Psoas muscle (tissue), 8 donors: ENCODE results near the gene GNAQ. TPM values are rescaled to one million over a fixed set of nuclear protein-coding genes. Genes with fewer than 3 reads are reported as not detected.

Source experiments
- ATAC-seq, 4 donors: fragments of 200-7000 bp; cut with Tn5 transposase; one replicate each; pipeline ENCODE4 v1.9.1; 2020; ENCODE audit warnings: moderate library complexity in 3 of 4, mild to moderate bottlenecking in 2 of 4
- DNase-seq, 2 donors: peaks; one replicate each; pipeline ENCODE4 v3.0.0-alpha.2; 2020
- H3K27ac ChIP-seq: fragments of 200-600 bp; one replicate; pipeline ENCODE4 v1.8.0; 2022
- H3K27me3 ChIP-seq, 3 donors: fragments of 200-600 bp in 1 of 3; one replicate each; pipeline versions ENCODE4 v1.6.1 to v1.8.0; 2013 to 2022; ENCODE audit warnings: low read length in 2 of 3, mild to moderate bottlenecking in 2 of 3, moderate library complexity in 1 of 3; ENCODE audit not compliant: insufficient read depth in 3 of 3
- H3K36me3 ChIP-seq, 2 donors: fragments of 200-600 bp in 1 of 2; one replicate each; pipeline versions ENCODE4 v1.6.1 to v1.8.0; 2013 to 2022; ENCODE audit warnings: low read depth in 1 of 2, mild to moderate bottlenecking in 1 of 2, moderate library complexity in 1 of 2; ENCODE audit not compliant: insufficient read depth in 1 of 2
- H3K4me1 ChIP-seq: fragments of 200-600 bp; one replicate; pipeline ENCODE4 v1.8.0; 2022
- H3K4me3 ChIP-seq: fragments of 200-600 bp; one replicate; pipeline ENCODE4 v1.8.0; 2022; ENCODE audit warnings: mild to moderate bottlenecking
- H3K9me3 ChIP-seq: fragments of 200-600 bp; one replicate; pipeline ENCODE4 v1.8.0; 2022
- CTCF ChIP-seq: fragments of 200-600 bp; IDR thresholded peaks from one replicate; pipeline ENCODE4 v1.8.0; 2022; ENCODE audit warnings: antibody characterized with exemption
- WGBS, 3 donors: extraction: QIAGEN DNeasy Blood & Tissue Kit; methylation state at CpG; one replicate each; pipeline versions ENCODE4 v1.1.6 to v1.1.7; 2013; 5-methylcytosine and 5-hydroxymethylcytosine counted together
- intact Hi-C, 2 donors: fragments of 100-400 bp; cut with DNase I; formaldehyde crosslinking; loops; one replicate each; pipeline versions ENCODE4 v1.11.0 to v1.14.2; 2022
- polyA plus RNA-seq, 3 donors: library from polyadenylated mRNA; stranded (reverse); fragments of 200-250 nt; gene quantifications; one replicate each; pipeline ENCODE4 v1.2.3, GENCODE V29; 2013
- total RNA-seq, 4 donors: library from RNA; stranded (reverse); fragmentation: NEBNext Ultra II Directional in 2 of 4; extraction: Animal tissue kit (Norgen Biotek cat#: 25700) in 2 of 4; gene quantifications; one replicate each; pipeline versions ENCODE4 v1.2.1 to v1.2.4, GENCODE V29; 2021 to 2023
- donor health status: healthy with polysubstance abuse.
- donor health status: DM: no; HTN: no; CAD: no; lungs with moderate emphysema.
- donor health status: Bipolar disorder and iron deficiency.
- donor health status: healthy.
- donor health status: DM: yes; HTN: yes; CAD: no.
- donor health status: DM: no; HTN: no; CAD: no.
- donor health status: DM: no; HTN: no; CAD: no.
- donor health status: DM: yes; HTN: yes; CAD: no.

GNAQ gene
- total and polyA plus RNA-seq, 7 donors = 8.3 to 26.6 (median 23.8) TPM

GRCh38 chr9:77989458-77989857 is 42.2 kb downstream of the GNAQ start:
- TF ChIP-seq CTCF = no peak
- Histone ChIP-seq H3K9me3 (no peaks in the 10 kb centered on the region), H3K27ac (no peak overlapping the region), H3K4me3 (no peak overlapping the region), H3K36me3 (no peaks in the 10 kb centered on the region), H3K4me1 (peaks cover 7% of the 10 kb centered on the region), H3K27me3 (no peaks in the 10 kb centered on the region)
- DNase-seq (no peak), ATAC-seq (no peak)
- WGBS, 3 donors = 83 to 95% (median 90%) methylated on average over 2 of the region's 2 CpGs
- intact Hi-C loops = loop anchor here in 1 of 2 donors (5.0 kb wide), 1 partner anchor 33 kb away; no protein-coding TSS in a partner anchor

GRCh38 chr9:77988630-77989029 is 43.0 kb downstream of the GNAQ start:
- ATAC-seq = no peak
- peaks cover 7% of the 10 kb centered on the region for H3K4me1 ChIP-seq
- DNase-seq = no peak
- no peak overlapping the region for H3K4me3 ChIP-seq
- intact Hi-C loops = loop anchor here in 1 of 2 donors (5.0 kb wide), 1 partner anchor 34 kb away; no protein-coding TSS in a partner anchor
- no peaks in the 10 kb centered on the region for H3K9me3 ChIP-seq
- no peak overlapping the region for H3K27ac ChIP-seq
- no peak for TF ChIP-seq CTCF
- H3K27me3 ChIP-seq = no peaks in the 10 kb centered on the region
- WGBS, 3 donors = 41 to 74% (median 51%) methylated on average over 1 of the region's 1 CpG
- H3K36me3 ChIP-seq = no peaks in the 10 kb centered on the region

GRCh38 chr9:77987880-77988525 is 43.6 kb downstream of the GNAQ start:
- DNase-seq = no peak
- Histone ChIP-seq H3K27me3 (no peaks in the 10 kb centered on the region), H3K36me3 (no peaks in the 10 kb centered on the region), H3K27ac (no peak overlapping the region), H3K4me1 (peaks cover 7% of the 10 kb centered on the region), H3K4me3 (no peak overlapping the region), H3K9me3 (no peaks in the 10 kb centered on the region)
- ATAC-seq = no peak
- intact Hi-C loops = loop anchor here in 1 of 2 donors (5.0 kb wide), 1 partner anchor 34 kb away; no protein-coding TSS in a partner anchor
- TF ChIP-seq CTCF = no peak
- WGBS, 3 donors = 80 to 82% (median 81%) methylated on average over 5 of the region's 5 CpGs

GRCh38 chr9:77987081-77987656 is 44.4 kb downstream of the GNAQ start:
- 92 to 95% (median 94%) methylated on average over 7 of the region's 7 CpGs for WGBS, 3 donors
- TF ChIP-seq CTCF = no peak
- Histone ChIP-seq H3K27ac (no peak overlapping the region), H3K27me3 (no peaks in the 10 kb centered on the region), H3K4me1 (peaks cover 9% of the 10 kb centered on the region), H3K4me3 (no peak overlapping the region), H3K9me3 (no peaks in the 10 kb centered on the region), H3K36me3 (no peaks in the 10 kb centered on the region)
- ATAC-seq = no peak
- intact Hi-C loops = loop anchor here in 1 of 2 donors (5.0 kb wide), 1 partner anchor 35 kb away; no protein-coding TSS in a partner anchor
- no peak for DNase-seq
